GM21423 (cell line): ENCODE results near the gene NPPA.

ENCODE experiments used
- ATAC-seq: cut with Tn5 transposase; IDR thresholded peaks from one replicate; pipeline ENCODE4 v1.9.1; 2021; ENCODE audit warnings: mild to moderate bottlenecking, moderate library complexity; ENCODE audit not compliant: unreplicated experiment

The NPPA gene

GRCh38 chr1:11845641-11846335 lies 1.8 kb downstream of the NPPA start:
- no peak for ATAC-seq

GRCh38 chr1:11842154-11843041 lies 5.2 kb downstream of the NPPA start:
- ATAC-seq, result no peak

- ATAC-seq, result no peak
Measured at GRCh38 chr1:11841245-11842153, 6.1 kb downstream of the NPPA start.

DNA sequence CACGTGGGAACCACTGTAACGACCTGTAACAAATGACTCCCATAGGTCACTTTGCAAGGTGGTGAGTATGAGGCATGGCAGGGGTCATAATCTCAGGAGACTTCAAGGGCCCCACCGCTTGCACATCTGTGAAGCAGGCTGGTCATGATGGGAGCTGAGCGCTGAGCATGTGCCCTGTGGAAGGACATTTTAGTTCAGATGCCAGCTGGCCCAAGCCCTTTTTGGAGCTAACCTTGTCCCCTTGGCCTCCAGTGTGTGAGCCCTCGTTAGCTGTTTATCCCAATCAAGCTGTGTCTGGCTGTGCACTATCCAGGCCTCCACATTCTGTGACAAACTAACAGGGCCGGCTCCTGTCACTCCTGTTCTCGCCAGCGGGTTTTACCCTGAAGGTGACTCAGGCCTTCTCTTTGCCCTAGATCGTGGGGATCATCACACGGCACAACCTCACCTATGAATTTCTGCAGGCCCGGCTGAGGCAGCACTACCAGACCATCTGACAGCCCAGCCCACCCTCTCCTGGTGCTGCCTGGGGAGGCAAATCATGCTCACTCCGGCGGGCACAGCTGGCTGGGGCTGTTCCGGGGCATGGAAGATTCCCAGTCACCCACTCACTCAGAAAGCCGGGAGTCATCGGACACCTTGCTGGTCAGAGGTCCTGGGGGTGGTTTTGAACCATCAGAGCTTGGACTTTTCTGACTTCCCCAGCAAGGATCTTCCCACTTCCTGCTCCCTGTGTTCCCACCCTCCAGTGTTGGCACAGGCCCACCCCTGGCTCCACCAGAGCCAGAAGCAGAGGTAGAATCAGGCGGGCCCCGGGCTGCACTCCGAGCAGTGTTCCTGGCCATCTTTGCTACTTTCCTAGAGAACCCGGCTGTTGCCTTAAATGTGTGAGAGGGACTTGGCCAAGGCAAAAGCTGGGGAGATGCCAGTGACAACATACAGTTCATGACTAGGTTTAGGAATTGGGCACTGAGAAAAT lies 7.6 kb downstream of the NPPA start:
- no peak for ATAC-seq

GRCh38 chr1:11838349-11839272 lies 9.0 kb downstream of the NPPA start:
- no peak for ATAC-seq

GRCh38 chr1:11837767-11838348 lies 9.7 kb downstream of the NPPA start:
- no peak for ATAC-seq

- no peak for ATAC-seq
Measured at GRCh38 chr1:11836955-11837766, 10.4 kb downstream of the NPPA start.

- ATAC-seq, result no peak
Measured at GRCh38 chr1:11835441-11836225, 11.9 kb downstream of the NPPA start.

DNA sequence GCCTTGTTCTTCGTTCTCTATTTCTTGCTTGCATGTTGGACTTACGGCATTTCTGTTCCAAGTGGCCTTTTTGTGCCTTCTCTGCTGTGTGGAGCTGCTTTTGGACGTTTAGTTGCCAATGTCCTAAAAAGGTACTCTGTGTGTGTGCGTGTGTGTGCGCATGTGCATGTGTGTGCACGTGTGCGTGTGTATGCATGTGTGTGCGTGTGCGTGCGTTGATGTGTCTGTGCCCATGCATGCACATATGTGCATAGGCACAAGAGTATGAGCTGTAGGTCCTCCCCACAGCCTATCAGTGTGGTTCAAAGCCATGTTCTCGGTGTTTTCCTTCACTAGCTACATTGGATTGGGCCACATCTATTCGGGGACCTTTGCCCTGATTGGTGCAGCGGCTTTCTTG lies 13.7 kb downstream of the NPPA start:
- no peak for ATAC-seq

DNA sequence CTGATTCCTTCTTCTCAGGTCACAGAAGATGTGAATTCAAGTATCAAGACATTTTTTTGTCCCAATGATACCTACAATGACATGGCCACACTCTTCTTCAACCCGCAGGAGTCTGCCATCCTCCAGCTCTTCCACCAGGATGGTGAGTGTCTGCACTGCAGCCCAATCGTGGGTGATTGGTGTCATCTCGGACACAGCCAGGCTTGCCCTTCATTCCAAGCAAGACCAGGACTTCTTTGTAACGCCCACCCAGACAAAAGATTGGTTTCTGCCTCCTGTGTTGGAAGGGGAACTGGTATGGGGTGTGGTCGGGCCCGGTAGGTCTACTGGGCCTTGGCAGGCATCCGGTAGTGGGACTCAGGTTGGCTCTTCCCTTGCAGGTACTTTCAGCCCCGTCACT lies 14.1 kb downstream of the NPPA start:
- ATAC-seq, result no peak

DNA sequence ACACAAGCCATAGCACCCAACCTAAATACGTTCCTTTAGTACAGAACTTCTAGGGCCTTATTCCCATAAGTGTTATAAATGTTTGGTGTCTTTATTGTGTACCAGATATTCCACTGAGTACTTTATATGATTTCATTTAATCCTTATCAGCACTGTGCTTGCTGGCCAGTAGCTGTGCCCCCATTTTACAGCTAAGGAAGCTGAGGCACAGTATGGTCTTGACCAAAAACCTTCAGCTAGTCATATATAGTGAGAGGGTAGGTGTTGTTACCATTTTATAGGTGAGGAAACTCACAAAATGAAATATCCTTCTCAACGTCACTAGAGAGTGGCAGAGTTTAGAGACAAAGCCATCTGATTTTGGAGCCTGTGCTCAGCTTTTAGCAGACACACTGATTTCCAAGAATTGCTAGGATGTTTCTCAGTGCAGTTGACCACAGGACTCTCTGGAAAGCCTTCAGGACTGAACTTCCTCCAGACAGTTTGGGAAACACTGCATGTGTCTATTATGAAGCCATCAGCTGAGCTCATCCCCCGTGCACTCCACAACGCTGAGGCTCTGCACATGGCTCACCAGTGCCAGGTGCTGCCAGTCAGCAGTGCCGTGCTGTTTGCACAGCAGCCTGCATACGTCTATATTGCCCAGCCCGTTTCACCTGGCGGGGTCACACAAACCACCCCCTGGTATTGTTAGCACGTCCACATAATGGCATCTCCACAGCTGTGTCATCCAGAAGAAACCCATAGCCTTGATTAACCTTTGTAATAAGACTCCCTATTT lies 15.4 kb downstream of the NPPA start:
- no peak for ATAC-seq

DNA sequence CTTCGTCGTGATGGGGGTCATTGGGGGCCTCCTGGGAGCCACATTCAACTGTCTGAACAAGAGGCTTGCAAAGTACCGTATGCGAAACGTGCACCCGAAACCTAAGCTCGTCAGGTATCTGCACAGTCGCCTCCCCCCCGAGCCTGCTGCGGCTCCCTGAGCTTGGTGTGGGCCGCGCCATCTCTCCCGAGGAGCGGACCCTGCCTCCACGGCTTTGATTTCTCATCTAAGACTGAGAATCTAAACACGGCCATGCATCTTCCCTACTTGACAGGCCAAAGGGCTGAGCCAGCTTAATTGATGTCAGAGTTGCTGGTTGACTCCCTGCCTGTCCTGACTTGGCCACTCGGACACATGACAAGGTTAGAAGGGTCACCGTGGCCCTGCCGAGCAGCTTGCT lies 19.1 kb downstream of the NPPA start:
- no peak for ATAC-seq

GRCh38 chr1:11826946-11827345 lies 20.6 kb downstream of the NPPA start:
- ATAC-seq, result no peak

DNA sequence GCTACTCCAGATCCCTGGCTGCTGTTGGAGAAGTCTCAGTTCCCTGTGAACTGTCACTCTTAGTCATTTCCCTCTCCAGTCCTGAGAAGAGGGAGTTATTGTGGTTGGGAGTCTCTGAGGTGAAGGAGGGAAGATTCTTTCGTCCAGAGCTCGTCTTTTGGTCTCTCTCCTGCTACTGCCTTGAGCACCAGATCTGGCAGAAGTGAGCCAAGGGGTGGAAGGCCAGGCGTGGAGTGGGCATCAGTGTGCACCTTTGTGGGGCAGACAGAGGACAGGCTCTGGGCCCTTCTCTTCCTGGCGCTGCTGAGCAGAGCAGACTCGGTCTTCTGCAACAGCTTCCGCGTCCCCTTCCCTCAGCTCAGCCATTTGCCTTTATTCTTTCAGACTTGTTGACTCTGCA lies 22.5 kb downstream of the NPPA start:
- ATAC-seq, result no peak

GRCh38 chr1:11823366-11824137 lies 24.0 kb downstream of the NPPA start:
- no peak for ATAC-seq

DNA sequence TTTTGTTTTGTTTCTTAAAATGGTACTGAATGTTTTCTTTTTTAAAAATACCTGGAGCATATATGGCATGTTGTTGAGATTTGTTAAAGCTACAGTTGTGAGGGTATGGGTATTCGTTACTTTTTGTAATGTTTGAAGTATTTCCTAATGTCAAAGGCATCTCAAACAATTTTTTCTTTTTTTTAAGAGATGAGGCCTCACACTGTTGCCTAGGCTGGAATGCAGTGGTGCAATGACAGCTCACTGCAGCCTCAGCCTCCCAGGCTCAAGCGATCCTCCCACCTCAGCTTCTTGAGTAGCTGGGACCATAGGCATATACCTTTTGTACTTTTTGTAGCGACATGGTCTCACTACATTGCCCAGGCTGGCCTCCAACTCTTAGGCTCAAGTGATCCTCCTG lies 25.5 kb downstream of the NPPA start:
- ATAC-seq, result no peak
